ENCODE results near the gene CFAP92.
"Not testable (repeated sequence)": the region's sequence is repeated elsewhere in the genome, so short reads cannot be mapped to it uniquely, and the experiment has no call there.

The CFAP92 gene

GRCh38 chr3:128933213-128933921 lies 60.5 kb downstream of the CFAP92 start:
- DNase-seq = no peak

GRCh38 chr3:128932516-128933212 lies 61.2 kb downstream of the CFAP92 start:
- DNase-seq = no peak

GRCh38 chr3:128931046-128931445 lies 62.8 kb downstream of the CFAP92 start:
- DNase-seq = no peak

GRCh38 chr3:128929364-128929763 lies 64.5 kb downstream of the CFAP92 start:
- no peak for DNase-seq

GRCh38 chr3:128923986-128924385 lies 69.9 kb downstream of the CFAP92 start:
- DNase-seq = not testable (repeated sequence)

GRCh38 chr3:128923576-128923975 lies 70.3 kb downstream of the CFAP92 start:
- DNase-seq = no peak

GRCh38 chr3:128922804-128923459 lies 70.9 kb downstream of the CFAP92 start:
- DNase-seq = no peak

- no peak for DNase-seq
These were observed 73.9 kb downstream of the CFAP92 start for GRCh38 chr3:128919988-128920387.

- DNase-seq = no peak
These were observed 76.6 kb downstream of the CFAP92 start for GRCh38 chr3:128917291-128917690.

GRCh38 chr3:128914966-128915645 lies 78.8 kb downstream of the CFAP92 start:
- no peak for DNase-seq

- no peak for DNase-seq
These were observed 82.0 kb downstream of the CFAP92 start for GRCh38 chr3:128911911-128912310.

- no peak for DNase-seq
These were observed 83.9 kb downstream of the CFAP92 start for GRCh38 chr3:128910006-128910405.

GRCh38 chr3:128908951-128909350 lies 84.9 kb downstream of the CFAP92 start:
- DNase-seq = no peak

- no peak for DNase-seq
These were observed 86.0 kb downstream of the CFAP92 start for GRCh38 chr3:128907706-128908445.

GRCh38 chr3:128906804-128907525 lies 86.9 kb downstream of the CFAP92 start:
- DNase-seq = no peak

GRCh38 chr3:128906031-128906803 lies 87.7 kb downstream of the CFAP92 start:
- DNase-seq = no peak

GRCh38 chr3:128903501-128903900 lies 90.4 kb downstream of the CFAP92 start:
- DNase-seq = no peak

- no peak for DNase-seq
These were observed 91.5 kb downstream of the CFAP92 start for GRCh38 chr3:128902426-128902825.

GRCh38 chr3:128895843-128896697 lies 97.8 kb downstream of the CFAP92 start:
- DNase-seq = no peak

Data from COR-L47 (cell line).